HepG2 (cell line): Measurements from ENCODE around the gene PKDREJ. TPM values are rescaled to one million over a fixed set of nuclear protein-coding genes. Genes with fewer than 3 reads are reported as not detected.
A peak's percentile ranks its signal among the peaks of the same experiment; 100 is the strongest.

Experiments used
- ATRX ChIP-seq: sonication (generic); formaldehyde crosslinking; IDR thresholded peaks from 2 replicates; pipeline ENCODE4 v1.4.0; 2020; ENCODE audit warnings: missing genetic modification reagents, borderline replicate concordance
- DR1 ChIP-seq: sonication (generic); formaldehyde crosslinking; IDR thresholded peaks from 2 replicates; pipeline ENCODE4 v1.8.0; 2021; ENCODE audit warnings: mild to moderate bottlenecking, missing genetic modification reagents, inconsistent platforms
- EHMT2 ChIP-seq: fragments of 200-600 bp; sonication (generic); IDR thresholded peaks from 2 replicates; pipeline ENCODE4 v1.7.0; 2017; ENCODE audit warnings: antibody characterized with exemption, low read depth, low read length, borderline replicate concordance
- FOXO4 ChIP-seq: sonication (generic); formaldehyde crosslinking; conservative IDR thresholded peaks from 2 replicates; pipeline ENCODE4 v1.8.1; 2023; ENCODE audit warnings: missing genetic modification reagents
- HNRNPLL ChIP-seq: fragments of 200-400 bp; formaldehyde crosslinking; IDR thresholded peaks from 2 replicates; pipeline ENCODE4 v1.6.1; 2017; ENCODE audit warnings: mild to moderate bottlenecking, low read depth, low read length; ENCODE audit not compliant: poor library complexity, severe bottlenecking
- KLF16 ChIP-seq, 2 experiments: sonication (generic) in 1 of 2; formaldehyde crosslinking in 1 of 2; IDR thresholded peaks; 2 replicates each; pipeline versions ENCODE4 v1.6.1 to v1.8.0; 2016 to 2023; ENCODE audit warnings: missing genetic modification reagents in 2 of 2, missing compliant biosample characterization in 1 of 2
- MXD3 ChIP-seq: IDR thresholded peaks from 2 replicates; pipeline ENCODE4 v1.6.1; 2016; ENCODE audit warnings: mild to moderate bottlenecking, missing biosample characterization, missing genetic modification reagents
- PCBP2 ChIP-seq: fragments of 200-400 bp; formaldehyde crosslinking; optimal IDR thresholded peaks from 2 replicates; pipeline ENCODE3; 2018; ENCODE audit warnings: low read length, low read depth; ENCODE audit not compliant: poor library complexity, severe bottlenecking
- SPEN ChIP-seq: sonication (generic); formaldehyde crosslinking; IDR thresholded peaks from 2 replicates; pipeline ENCODE4 v1.5.1; 2020; ENCODE audit warnings: low read depth, mild to moderate bottlenecking, missing genetic modification reagents
- ZNF260 ChIP-seq: sonication (generic); formaldehyde crosslinking; IDR thresholded peaks from 2 replicates; pipeline ENCODE4 v1.4.0; 2020; ENCODE audit warnings: missing genetic modification reagents, low read depth, mild to moderate bottlenecking, borderline replicate concordance
- ZNF337 ChIP-seq: sonication (generic); formaldehyde crosslinking; IDR thresholded peaks from 2 replicates; pipeline ENCODE4 v1.5.1; 2020; ENCODE audit warnings: missing genetic modification reagents, low read depth, mild to moderate bottlenecking, borderline replicate concordance
- ZNF724P ChIP-seq: sonication (generic); formaldehyde crosslinking; IDR thresholded peaks from 2 replicates; pipeline ENCODE4 v1.8.0; 2022; ENCODE audit warnings: missing genetic modification reagents, borderline replicate concordance
- ZNF781 ChIP-seq: sonication (generic); formaldehyde crosslinking; IDR thresholded peaks from 2 replicates; pipeline ENCODE4 v1.5.1; 2020; ENCODE audit warnings: borderline replicate concordance, mild to moderate bottlenecking, missing genetic modification reagents; ENCODE audit errors: not compliant biosample characterization
- ZSCAN12 ChIP-seq: sonication (generic); formaldehyde crosslinking; IDR thresholded peaks from 2 replicates; pipeline ENCODE4 v1.9.0; 2021; ENCODE audit warnings: mild to moderate bottlenecking, missing genetic modification reagents
- polyA plus RNA-seq, 8 experiments: library from polyadenylated mRNA; depleted of rRNA in 3 of 8; stranded (reverse) in 7 of 8; unstranded in 1 of 8; fragments of >200 nt; fragmentation: Illumina TruSeq in 4 of 8; extraction: Trizol in 4 of 8; gene quantifications; 2 replicates each; pipeline versions ENCODE4 v1.2.1 to v1.2.3, GENCODE V29; 2011 to 2016; ENCODE audit warnings: low read depth in 4 of 8, missing spikeins in 1 of 8, mixed read lengths in 1 of 8; ENCODE audit not compliant: insufficient read depth in 1 of 8
- total RNA-seq, 5 experiments: library from RNA; depleted of rRNA; stranded (reverse); fragments of >200 nt; fragmentation: Illumina TruSeq; extraction: Trizol; gene quantifications; 2 replicates each; pipeline ENCODE4 v1.2.3, GENCODE V29; 2016; ENCODE audit warnings: low read depth in 1 of 5
- TF ChIP-seq, protein P1 (sequence below): sonication (generic); formaldehyde crosslinking; IDR thresholded peaks from 2 replicates; pipeline ENCODE4 v1.4.0; 2020; ENCODE audit warnings: missing genetic modification reagents, low read depth, mild to moderate bottlenecking, borderline replicate concordance
- TF ChIP-seq, protein P2 (sequence below): sonication (generic); formaldehyde crosslinking; IDR thresholded peaks from 2 replicates; pipeline ENCODE4 v1.4.0; 2020; ENCODE audit warnings: missing genetic modification reagents
- TF ChIP-seq, protein P3 (sequence below): sonication (generic); formaldehyde crosslinking; IDR thresholded peaks from 2 replicates; pipeline ENCODE4 v1.4.0; 2020; ENCODE audit warnings: missing genetic modification reagents
- TF ChIP-seq, protein P4 (sequence below): sonication (generic); formaldehyde crosslinking; IDR thresholded peaks from 2 replicates; pipeline ENCODE4 v1.8.1; 2023; ENCODE audit warnings: missing genetic modification reagents, mild to moderate bottlenecking, borderline replicate concordance

PKDREJ gene
- total and polyA plus RNA-seq, 2 of the 13 experiments (the other 11 are each of a cell fraction or from before 2014, with no cell fraction given), result not detected

- peak; percentile 17 for TF ChIP-seq ZNF781
- TF ChIP-seq ATRX (CRISPR knock-in tag), result no peak
- peak; percentile 72 for TF ChIP-seq SPEN
- no peak for TF ChIP-seq EHMT2
- TF ChIP-seq DR1 (CRISPR knock-in tag), result peak; percentile 82; the same call in 1 of the 2 replicates
- 0 out of 2 replicates have a peak, but pooled peaks have one; percentile 88 for TF ChIP-seq FOXO4 (CRISPR knock-in tag)
- TF ChIP-seq HNRNPLL, result peak; percentile 84
- no peak for TF ChIP-seq ZNF260 (CRISPR knock-in tag)
- TF ChIP-seq ZNF724P (CRISPR knock-in tag), result peak; percentile 99; the same call in 1 of the 2 replicates
- TF ChIP-seq, protein P1, sequence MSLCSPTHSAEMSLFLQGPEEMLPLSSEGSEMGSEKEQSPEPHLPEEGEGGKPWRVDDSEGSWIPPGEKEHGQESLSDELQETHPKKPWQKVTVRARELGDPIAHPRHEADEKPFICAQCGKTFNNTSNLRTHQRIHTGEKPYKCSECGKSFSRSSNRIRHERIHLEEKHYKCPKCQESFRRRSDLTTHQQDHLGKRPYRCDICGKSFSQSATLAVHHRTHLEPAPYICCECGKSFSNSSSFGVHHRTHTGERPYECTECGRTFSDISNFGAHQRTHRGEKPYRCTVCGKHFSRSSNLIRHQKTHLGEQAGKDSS (CRISPR knock-in tag), result no peak; the same call in 1 of the 2 replicates
- no peak; the same call in 1 of the 2 replicates for TF ChIP-seq MXD3 (CRISPR knock-in tag)
- TF ChIP-seq, protein P2, sequence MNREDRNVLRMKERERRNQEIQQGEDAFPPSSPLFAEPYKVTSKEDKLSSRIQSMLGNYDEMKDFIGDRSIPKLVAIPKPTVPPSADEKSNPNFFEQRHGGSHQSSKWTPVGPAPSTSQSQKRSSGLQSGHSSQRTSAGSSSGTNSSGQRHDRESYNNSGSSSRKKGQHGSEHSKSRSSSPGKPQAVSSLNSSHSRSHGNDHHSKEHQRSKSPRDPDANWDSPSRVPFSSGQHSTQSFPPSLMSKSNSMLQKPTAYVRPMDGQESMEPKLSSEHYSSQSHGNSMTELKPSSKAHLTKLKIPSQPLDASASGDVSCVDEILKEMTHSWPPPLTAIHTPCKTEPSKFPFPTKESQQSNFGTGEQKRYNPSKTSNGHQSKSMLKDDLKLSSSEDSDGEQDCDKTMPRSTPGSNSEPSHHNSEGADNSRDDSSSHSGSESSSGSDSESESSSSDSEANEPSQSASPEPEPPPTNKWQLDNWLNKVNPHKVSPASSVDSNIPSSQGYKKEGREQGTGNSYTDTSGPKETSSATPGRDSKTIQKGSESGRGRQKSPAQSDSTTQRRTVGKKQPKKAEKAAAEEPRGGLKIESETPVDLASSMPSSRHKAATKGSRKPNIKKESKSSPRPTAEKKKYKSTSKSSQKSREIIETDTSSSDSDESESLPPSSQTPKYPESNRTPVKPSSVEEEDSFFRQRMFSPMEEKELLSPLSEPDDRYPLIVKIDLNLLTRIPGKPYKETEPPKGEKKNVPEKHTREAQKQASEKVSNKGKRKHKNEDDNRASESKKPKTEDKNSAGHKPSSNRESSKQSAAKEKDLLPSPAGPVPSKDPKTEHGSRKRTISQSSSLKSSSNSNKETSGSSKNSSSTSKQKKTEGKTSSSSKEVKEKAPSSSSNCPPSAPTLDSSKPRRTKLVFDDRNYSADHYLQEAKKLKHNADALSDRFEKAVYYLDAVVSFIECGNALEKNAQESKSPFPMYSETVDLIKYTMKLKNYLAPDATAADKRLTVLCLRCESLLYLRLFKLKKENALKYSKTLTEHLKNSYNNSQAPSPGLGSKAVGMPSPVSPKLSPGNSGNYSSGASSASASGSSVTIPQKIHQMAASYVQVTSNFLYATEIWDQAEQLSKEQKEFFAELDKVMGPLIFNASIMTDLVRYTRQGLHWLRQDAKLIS (CRISPR knock-in tag), result no peak
- TF ChIP-seq ZNF337 (CRISPR knock-in tag), result no peak
- TF ChIP-seq, protein P3, sequence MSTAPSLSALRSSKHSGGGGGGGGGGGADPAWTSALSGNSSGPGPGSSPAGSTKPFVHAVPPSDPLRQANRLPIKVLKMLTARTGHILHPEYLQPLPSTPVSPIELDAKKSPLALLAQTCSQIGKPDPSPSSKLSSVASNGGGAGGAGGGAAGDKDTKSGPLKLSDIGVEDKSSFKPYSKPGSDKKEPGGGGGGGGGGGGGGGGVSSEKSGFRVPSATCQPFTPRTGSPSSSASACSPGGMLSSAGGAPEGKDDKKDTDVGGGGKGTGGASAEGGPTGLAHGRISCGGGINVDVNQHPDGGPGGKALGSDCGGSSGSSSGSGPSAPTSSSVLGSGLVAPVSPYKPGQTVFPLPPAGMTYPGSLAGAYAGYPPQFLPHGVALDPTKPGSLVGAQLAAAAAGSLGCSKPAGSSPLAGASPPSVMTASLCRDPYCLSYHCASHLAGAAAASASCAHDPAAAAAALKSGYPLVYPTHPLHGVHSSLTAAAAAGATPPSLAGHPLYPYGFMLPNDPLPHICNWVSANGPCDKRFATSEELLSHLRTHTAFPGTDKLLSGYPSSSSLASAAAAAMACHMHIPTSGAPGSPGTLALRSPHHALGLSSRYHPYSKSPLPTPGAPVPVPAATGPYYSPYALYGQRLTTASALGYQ (CRISPR knock-in tag), result 0 out of 2 replicates have a peak, but pooled peaks have one; percentile 11
- no peak for TF ChIP-seq PCBP2
- TF ChIP-seq, protein P4, sequence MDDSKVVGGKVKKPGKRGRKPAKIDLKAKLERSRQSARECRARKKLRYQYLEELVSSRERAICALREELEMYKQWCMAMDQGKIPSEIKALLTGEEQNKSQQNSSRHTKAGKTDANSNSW (CRISPR knock-in tag), result no peak
- peak in 1 of 2 experiments; percentile 38; a peak in 1 of 4 replicates for TF ChIP-seq KLF16 (CRISPR knock-in tag; IDR thresholded peaks at IDR 0.05)
- TF ChIP-seq ZSCAN12, result 0 out of 2 replicates have a peak, but pooled peaks have one; percentile 35
These were observed 33.4 kb upstream of the PKDREJ start, which contains the start of gene GTSE1 (continued) for GRCh38 chr22:46296257-46297150.
